Ecto neural progenitor cell (in vitro differentiated cells): ENCODE data around the gene GPRC5B.

Experiments used
- DNase-seq: peaks from one replicate; pipeline ENCODE4 v3.0.0-alpha.2; 2018; ENCODE audit warnings: low spot score

Gene GPRC5B

DNA sequence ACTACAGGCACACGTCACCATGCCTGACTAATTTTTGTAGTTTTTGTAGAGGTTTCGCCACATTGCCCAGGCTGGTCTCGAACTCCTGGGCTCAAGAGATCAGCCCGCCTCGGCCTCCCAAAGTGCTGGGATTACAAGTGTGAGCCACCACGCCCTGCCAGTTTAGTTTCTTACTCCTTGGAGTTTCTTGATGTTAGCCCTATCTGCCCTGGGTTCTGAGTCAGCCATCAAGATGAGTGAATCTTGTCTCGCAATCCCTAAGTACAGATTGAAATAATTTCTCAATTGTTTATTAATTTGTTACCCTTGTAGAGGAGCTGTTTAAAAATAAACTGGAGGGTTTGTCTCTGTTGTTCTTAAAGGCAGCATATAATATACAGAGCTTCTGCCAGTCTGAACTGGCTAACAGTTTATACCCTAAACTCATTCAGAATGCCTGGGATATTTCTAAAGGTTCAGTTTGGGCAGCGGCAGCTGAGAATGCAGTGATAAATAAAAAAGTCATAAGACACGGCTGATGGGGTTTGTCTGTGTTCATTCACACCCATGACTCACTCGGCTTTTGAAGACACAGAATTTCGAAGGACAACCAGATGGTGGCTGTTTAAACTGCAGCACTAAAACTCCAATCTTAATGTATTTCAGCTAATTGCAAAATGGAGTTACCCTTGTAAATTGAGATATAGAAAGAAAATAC, 39.6 kb downstream of the GPRC5B start:
- DNase-seq: no peak

DNA sequence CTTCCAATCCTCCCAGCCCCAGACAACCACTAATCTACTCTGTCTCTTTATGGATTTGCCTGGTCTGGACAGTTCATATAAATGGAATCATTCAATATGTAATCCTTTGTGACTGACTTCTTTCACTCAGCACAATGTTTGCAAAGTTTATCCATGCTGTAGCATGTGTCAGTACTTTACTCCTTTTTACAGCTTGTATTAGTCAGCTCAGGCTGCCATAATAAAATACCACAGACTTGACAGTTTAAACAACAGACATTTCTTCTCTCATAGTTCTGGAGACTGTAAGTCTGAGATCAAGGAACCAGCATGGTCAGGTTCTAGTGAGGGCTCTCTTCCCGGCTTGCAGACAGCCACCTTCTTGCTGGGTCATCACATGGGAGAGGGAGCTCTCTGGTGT, 41.3 kb downstream of the GPRC5B start:
- no peak for DNase-seq

DNA sequence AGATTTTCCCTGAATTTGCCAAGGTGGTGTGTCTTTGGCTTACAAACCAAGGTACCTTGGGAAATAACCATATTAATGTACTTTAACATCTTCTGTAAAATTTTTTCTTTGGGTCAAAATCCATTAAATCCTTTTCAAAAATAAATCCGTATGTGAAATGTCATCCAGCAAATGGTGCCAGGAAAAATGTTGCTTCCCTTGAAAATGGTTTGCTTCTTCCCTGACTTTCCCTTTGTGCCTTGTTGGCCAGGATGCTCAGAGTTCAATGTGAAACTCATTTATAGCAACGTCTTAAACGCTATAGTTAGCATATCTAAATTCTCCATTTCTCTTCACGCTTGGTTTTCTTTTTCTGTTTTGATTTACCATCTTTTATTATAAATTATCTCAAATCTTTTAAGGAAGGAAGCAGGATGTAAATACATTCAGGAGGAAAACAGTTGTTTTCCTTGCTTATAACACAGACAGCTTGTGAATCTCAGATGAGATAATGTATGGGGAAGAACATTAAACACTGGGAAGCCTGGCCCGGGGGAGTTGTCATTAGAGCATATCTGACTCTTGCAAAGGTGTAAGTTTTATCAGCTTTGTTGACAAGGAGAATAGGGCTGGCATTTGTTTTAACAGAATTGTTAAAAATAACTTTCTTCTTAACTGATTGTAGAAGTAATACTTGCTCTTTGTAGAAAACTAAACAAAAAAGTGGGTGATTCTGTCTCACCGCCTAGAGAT, 42.1 kb downstream of the GPRC5B start:
- no peak for DNase-seq

DNA sequence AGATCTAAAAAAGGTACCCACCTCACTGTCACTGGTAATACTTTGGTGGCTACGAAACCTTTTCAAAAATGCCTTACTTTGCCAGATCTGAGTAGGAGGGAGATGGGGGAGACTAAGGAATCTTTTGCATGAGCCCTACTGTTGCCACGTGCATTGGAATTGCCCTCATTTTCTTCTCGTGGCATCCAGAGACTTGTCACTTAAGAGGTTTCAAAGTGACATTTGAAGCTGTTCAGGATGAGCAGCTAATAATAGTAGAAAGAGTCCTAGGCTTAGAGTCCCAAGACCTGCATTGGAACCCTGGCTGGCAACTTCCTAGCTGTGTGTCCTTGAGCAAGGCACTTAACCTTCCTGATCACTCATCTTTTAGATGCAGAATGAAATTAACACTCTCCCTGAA, 43.5 kb downstream of the GPRC5B start:
- no peak for DNase-seq

DNA sequence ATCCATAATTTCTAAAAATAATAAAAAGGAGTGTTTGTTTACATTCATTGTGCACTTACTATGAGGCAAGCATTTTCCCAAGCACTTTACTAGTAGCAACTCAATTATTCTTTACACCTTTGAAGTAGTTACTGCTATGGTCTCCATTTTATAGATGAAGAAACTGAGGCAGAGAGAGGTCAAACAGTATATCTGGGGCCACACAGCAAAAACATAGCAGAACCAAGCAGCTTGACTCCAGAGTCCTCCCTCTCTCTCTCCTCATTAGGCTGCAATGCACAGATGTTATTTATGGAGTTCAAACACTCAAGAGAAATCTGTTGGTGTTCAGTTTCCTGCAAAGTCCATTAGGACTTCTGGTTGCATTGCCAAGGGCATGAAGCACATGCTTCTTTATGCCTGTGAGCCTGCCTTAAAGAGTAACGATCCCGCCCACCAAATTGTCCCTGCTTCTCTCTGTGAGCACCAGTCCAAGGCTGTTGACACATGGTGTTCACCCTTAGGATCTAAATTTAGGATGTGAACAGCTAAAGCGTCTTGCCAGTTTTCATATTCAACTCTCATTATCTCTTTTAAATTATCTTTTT, 44.0 kb downstream of the GPRC5B start:
- DNase-seq: no peak

DNA sequence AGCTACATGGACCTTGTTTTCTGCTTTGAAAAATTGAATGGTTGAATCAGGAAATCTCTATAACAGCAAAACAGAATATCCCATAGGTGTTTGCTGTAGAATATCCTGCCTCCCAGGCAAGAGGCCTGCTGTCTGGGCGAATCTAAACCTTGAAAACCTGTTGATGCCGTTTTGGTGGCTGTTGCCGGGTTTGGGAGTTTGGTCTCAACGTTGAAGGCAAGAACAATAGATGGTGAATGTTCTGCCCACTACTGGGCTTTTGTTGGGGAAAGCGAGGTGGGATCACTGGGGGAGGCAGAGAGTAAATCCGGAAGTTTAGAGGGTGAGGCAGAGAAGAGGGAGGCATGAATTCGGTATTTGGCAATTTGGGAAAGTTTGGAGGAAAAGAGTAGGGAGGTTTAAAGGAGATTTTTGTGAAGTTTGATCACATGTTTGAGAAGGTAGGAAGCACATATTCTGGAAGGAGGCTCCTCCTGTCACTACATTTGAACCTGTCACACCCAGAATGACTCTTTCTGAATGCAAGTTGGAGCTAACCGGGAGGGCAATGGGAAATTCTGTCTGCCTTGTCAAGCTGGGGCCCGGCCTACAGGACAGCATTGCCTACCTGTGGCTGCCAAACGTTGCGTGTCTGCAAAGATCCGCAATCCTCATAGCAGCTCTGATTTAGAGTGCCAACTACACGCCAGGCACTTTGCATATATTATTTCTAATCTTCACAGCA, 46.5 kb downstream of the GPRC5B start:
- DNase-seq: no peak

DNA sequence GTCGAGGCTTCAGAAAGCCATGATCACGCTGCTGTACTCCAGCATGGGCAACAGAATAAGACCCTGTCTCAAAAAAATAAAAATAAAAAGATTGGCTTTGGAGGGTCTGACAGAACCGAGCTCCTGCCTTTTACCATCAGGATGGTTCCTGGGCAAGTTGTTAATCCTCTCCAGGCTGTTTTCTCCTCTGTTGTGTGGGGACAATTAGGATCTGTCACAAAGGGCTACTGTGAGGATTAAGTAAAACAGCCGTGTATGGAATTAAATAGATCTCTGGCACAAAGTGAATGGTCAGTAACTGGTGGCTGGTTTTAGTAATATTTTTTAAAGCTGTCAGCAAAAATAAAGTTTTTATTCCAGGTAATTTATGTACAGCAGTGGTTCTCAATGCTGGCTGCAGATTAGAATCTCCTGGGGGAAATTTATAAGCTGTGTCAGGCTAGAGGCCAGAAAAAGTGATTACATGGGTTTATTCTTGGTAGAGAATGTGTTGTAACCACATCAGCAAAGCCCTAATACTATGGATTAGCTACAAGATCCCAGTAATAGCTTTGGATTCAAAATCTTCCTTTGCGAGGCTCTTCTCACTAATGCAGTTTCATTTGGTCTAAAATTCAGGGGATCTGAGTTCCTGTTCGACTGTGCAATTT, 47.2 kb downstream of the GPRC5B start:
- no peak for DNase-seq

DNA sequence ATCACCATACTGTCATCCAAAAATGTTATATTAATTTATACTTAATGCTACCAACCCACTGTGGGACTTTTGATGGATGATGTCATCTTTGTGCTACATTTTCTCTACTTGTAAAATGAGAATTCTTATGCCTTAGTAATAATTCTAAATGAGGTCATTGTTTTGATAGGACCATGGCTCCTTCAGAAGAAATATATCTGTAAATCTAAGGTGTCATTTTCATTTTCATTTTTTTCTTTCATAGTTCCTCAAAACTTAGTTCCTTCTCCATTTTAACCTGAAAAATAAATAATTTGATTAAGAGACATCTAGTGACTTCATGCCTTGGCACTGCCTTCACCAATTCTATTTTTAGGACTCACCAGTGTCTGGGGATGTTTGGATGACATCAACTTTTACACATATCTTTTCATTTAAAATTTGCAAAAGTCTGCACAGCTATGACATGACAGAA, 48.7 kb downstream of the GPRC5B start:
- DNase-seq: no peak

DNA sequence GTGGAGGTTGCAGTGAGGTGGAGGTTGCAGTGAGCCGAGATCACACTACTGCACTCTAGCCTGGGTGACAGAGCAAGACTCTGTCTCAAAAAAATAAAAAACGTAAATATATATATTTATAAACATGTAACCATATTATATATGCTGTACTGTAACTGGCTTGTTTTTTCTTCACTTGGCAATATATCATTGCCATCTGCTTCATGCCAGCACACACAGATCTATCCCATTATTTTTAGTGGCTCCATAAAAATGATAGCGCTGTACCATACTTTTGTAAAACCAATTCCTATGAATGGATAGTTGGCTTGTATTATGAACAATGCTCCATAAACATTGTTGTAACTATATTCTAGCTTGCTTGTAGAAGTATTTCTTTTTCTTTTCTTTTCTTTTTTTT, 49.5 kb downstream of the GPRC5B start:
- DNase-seq: no peak

DNA sequence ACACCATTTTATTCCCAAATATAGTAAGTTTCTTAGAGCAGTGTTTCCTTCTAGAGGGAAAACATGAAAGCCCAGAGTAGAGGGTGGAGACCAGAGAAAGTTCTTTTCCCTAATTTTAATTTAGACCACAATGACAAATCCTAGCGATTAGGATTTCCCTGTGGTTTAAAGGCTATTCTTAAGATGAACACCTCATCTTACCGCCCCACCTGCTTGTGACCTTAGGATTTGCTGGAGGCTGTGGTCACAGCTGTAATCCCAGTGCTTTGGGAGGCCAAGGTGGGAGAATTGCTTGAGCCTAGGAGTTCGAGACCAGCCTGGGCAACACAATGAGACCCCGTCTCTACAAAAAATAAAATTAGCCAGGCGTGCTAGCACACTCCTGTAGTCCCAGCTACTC, 51.1 kb downstream of the GPRC5B start:
- DNase-seq: no peak

DNA sequence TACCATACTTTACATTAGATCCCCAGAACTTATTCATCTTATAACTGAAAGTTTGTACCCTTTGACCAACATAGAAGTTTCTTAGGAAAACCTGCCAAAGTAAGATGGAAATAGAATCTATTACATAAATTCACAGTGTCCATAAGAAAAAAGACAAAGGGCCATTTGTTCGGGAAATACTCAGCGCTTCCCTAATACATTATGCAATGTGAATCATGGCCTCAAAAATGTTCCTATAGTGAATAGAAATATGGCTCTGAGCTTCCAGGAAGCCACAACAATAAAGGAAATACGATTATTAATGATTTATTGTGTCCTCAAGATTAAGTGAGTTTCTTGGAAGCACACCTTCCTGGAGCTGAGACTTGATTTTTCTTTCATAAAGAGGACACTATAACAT, 51.5 kb downstream of the GPRC5B start:
- no peak for DNase-seq

DNA sequence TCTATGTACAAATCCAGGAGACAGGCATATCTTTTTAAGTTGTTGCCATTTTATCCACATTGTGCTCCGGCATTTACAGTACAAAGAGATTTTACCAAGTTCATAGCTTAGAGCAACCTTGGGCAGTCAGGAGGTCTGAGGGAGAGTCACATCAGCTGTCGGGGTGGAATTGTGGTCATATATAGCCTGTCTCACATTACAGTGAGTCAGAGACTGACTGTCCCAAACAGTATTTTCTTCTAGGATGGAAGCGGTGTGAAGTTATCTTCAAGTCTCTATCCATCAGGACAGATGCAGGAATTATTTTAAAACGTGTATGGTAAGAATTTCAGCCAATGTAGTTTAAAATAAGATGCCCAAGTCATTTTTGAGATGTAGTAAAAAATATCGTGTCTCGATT, 53.0 kb downstream of the GPRC5B start:
- no peak for DNase-seq

DNA sequence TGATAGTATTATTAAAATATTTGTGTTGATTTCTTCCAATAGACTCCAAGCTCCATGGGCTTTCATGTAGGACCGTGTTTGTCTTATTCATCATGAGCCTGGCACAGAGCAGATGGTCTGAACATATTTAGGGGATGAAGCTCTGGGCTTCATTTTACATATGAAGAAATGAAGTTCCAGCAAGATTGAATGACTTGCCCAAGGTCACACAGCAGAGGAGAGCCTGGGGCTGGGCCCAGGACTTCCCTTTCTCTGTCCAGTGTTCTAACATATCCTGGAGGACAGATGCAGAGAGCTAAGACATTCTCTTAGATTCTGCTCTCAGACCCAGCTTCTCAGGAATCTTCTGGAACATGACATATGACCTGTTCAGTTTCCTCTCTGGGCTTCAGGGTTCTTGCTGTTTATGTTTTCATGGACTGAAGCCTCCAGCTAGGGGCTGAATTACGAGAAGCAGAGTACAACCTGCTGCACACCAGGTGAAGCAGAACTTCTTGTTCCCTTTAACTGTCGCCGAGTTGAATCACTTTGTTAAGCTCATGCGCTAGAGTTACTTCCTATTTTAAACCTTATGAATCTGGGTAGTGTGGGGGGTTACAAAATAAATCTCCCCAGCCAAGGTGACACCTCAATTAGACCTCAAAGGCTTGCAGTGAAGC, 53.6 kb downstream of the GPRC5B start:
- DNase-seq: no peak

DNA sequence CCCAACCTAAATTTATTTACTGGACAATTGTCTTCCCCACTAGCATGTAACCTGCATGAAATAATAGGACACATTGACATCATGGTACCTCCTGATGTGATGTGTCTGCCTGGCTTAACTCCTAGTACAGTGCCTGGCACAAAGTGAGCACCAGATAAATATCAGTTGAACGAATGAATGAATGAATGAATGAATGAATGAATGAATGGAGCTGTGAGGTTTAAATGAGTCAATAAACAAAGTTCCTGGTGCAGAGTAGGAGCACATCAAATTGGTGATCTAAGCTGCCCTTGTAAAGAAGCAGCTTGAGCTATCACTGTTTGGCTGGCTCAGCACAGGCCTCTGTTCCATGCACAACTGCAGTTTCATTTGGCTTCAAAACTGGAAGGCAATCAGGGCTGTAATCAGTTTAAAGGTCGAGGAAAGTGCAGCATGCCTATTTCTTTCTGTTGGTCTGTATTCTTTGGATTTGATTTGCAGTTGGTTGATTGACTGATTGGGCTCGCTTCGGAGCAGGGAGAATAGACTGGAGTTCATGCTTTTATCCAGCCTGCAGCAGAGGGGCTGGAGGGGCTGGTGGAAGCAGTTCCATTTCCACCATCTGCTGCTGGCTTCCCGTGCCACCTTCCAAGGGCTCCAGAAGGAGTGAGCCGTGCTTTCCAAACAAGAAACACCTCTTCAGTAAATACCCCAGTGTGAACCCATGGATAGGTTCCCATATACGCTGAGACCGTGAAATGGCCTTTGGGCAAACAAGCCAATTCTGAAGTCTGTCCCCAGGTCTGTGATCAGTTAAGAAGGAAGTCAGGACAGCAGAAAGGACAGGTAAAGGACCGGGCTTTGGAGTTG, 54.6 kb downstream of the GPRC5B start:
- no peak for DNase-seq

DNA sequence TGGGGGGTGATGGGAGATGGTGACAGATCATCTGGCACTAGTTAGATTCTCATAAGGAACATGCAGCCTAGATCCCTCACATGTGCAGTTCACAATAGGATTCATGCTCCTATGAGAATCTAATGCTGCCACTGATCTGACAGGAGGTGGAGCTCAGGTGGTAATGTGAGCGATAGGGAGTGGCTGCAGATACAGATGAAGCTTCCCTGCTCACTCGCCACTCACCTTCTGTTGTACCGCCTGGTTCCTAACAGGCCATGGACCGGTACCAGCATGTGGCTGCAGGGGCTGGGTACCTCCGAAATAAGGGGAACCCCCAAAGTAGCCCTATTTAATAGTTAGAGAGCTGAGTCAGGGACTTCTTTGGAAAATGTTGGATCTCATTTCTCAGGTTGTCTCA, 60.4 kb downstream of the GPRC5B start:
- no peak for DNase-seq

DNA sequence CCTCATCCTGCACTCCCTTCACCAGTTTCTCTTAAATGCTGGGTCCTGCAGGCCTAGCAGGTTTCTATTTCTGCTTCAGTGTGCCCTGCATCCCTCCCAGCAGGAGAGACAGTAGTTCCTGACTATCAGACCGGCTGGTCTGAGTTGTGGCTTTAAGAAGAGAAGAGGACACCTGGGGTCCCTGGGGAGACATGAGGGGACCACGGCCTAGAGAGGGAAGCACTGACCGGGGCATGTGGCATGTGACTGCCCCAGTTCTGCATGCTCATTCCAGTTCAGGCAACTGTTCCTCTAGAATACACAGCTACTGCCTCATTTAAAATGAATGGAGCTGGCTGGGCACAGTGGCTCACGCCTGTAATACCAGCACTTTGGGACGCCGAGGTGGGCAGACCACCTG, 61.3 kb downstream of the GPRC5B start:
- DNase-seq: no peak

DNA sequence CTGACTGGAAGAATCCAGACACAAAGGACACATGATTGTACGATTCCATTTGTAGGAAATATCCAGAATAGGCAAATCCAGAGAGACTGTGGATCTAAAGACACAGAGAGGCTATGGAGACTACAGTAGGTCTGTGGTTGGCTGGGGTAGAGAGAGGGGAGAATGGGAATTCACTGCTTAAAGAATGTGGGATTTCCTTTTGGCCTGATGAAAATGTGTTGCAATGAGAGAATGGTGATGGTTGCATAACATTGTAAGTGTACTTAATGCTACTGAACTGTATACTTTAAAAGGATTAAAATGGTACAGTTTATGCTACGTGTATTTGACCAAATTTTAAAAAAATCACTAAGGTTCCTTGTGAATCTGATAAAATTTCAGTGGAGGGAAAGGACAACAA, 62.1 kb downstream of the GPRC5B start:
- no peak for DNase-seq

DNA sequence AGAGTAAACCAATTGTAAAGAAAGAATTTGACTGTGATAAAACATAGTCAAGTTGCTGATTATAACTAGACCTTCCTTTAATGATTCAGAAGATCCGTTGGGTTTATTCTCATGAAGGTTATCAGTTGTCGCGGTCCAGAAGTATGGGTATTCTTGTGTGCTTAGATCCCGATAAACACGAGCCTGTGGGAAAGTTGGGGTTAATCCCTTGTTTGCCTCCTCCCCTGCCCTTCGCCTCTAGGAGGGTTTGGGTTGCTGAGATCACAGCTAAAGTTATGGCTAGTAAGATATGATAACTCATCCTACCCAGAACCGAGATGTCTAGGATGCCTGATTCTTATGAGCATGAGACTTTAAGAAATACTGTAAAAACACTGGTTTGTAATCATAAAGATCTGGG, 66.8 kb downstream of the GPRC5B start:
- DNase-seq: no peak

DNA sequence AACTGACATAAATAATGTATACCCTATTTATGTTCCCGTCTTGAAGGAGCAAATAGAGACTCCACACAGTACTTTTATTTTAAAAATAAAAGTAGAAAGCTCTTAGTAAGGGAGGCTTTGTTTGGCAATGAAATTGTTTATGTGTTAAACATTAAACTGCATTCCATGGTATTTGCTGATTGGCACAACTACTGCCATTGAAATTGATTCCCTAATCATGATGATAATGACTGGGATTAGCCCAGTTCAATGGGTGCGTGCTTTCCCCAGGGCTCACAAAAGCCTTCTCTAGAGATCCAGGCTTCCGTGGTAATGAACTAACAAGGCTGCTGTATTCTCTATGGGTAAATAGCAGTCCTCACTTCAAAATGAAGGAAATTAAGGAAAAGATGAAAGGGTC, 67.5 kb downstream of the GPRC5B start:
- no peak for DNase-seq

DNA sequence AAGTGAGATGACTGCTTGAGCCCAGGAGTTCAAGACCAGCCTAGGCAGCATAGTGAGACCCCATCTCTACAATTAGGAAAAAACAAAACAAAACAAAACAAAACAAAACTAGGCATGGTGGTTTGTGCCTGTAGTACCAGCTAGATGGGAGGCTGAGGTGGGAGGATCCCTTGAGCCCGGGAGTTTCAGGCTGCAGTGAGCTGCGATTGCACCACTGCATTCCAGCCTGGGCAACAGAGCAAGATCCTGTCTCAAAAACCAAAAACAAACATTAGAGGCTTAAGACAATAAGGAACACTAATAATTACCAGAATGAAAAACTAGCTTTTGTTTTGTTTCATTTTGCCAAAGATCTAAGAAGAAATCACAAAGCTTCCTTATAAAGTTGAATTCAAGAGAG, 69.2 kb downstream of the GPRC5B start:
- DNase-seq: no peak

DNA sequence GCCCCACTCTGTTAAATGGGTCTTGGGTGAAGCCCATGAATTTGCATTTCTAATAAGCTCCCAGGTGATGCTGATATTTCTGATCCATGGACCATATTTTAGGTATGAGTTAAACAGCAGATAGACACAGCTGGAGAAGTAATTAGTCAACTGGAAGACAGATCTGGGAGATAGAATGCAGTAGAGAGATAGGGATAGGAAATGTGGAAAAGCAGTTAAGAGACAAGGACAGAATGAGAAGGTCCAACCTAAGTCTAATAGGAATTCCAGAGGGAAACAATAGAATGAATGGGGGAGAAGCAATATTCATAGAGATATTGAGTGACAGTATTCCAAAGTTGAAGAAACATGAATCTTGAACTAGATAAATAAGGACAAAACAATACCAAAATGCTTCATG, 71.7 kb downstream of the GPRC5B start:
- DNase-seq: no peak
